ENCODE results near the gene SLC9A1. TPM values are rescaled to one million over a fixed set of nuclear protein-coding genes. Genes with fewer than 3 reads are reported as not detected.

The SLC9A1 gene
- total RNA-seq, 1 donor from 2014 or later: 28.8 TPM

DNA sequence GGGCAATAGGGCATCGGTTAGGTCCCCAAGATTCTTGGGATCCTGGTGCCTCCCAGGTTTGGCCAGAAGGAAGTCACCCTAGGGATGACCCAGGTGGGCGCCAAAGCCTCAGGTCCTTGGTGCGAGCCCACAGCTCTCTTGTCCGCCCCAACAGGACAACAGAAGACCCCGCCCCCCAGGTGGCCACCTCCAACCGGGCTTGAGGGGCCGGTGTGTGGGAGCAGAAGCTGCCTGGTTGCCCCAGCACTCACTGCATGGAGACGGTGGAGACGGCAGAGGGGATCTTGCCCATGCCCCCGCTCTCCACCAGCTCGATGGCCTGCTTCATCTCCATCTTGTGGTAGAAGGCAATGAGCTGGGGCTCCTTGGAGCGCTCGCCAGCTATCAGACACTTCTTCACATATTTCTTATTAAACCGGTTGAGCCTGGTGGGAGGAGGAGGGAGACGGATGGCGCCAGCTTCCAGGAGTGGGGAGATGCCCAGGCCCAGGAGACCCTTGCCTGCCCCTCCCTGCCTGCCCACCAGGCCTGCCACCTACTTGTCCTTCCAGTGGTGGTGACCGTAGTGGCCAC lies 52.7 kb downstream of the SLC9A1 start:
- Mint-ChIP-seq H3K4me1 (ENCODE audit: unreplicated experiment) (peaks cover 22% of the 10 kb centered on the region), H3K9me3 (no peaks in the 10 kb centered on the region), H3K27me3 (no peaks in the 10 kb centered on the region), H3K4me3 (no peak overlapping the region), H3K27ac (no peak overlapping the region), H3K36me3 (peaks cover 4% of the 10 kb centered on the region)
- DNase-seq (ENCODE audit: extremely low spot score, unreplicated experiment): no peak
- TF ChIP-seq, protein P1, sequence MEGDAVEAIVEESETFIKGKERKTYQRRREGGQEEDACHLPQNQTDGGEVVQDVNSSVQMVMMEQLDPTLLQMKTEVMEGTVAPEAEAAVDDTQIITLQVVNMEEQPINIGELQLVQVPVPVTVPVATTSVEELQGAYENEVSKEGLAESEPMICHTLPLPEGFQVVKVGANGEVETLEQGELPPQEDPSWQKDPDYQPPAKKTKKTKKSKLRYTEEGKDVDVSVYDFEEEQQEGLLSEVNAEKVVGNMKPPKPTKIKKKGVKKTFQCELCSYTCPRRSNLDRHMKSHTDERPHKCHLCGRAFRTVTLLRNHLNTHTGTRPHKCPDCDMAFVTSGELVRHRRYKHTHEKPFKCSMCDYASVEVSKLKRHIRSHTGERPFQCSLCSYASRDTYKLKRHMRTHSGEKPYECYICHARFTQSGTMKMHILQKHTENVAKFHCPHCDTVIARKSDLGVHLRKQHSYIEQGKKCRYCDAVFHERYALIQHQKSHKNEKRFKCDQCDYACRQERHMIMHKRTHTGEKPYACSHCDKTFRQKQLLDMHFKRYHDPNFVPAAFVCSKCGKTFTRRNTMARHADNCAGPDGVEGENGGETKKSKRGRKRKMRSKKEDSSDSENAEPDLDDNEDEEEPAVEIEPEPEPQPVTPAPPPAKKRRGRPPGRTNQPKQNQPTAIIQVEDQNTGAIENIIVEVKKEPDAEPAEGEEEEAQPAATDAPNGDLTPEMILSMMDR (conservative IDR thresholded peaks at IDR 0.05): no peak

DNA sequence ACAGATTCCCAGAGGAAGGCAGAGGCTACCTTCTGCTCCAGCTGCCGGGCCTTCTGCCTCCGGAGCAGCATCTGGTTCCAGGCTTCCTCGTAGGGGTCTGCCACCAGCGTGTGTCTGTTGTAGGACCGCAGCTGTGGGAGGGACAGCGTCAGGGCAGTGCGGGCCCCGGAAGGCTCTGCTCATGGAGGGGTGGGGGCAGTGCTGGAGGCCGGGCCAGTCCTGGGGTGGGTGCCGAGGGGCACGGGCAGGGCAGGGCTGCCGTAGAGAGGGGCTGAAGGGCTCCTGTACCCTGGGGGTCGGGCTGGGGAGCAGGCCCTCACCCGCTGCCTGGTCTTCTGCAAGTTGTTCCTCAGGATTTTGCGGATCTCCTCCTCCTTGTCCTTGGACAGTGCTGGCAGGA lies 53.2 kb downstream of the SLC9A1 start:
- Mint-ChIP-seq H3K27me3 (no peaks in the 10 kb centered on the region), H3K27ac (no peak overlapping the region), H3K4me1 (ENCODE audit: unreplicated experiment) (peaks cover 22% of the 10 kb centered on the region), H3K36me3 (peaks cover 4% of the 10 kb centered on the region), H3K9me3 (no peaks in the 10 kb centered on the region), H3K4me3 (no peak overlapping the region)
- DNase-seq (ENCODE audit: extremely low spot score, unreplicated experiment): no peak
- TF ChIP-seq, protein P1 (conservative IDR thresholded peaks at IDR 0.05): no peak

DNA sequence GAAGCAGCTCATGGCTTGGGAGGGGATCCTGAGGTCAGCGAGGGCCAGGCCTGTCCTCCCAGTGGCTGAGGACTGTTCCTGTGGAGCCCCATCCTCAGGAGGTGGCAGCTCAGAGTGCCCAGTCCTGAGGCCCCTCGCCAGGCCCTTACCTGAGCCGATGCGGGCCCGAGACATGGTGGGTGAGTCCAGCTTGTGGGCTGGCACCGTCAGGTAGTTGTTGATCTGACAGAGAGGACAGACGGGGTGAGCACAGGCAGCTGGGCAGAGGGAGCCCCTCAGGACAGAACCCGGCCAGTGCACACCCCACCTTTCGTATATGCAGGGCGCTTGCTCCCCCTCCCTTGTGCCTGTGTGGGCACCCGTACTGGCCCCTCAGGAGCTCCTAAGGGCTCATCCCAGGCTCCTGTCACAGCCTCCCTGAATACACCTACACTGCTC lies 53.9 kb downstream of the SLC9A1 start:
- Mint-ChIP-seq H3K27me3 (no peaks in the 10 kb centered on the region), H3K4me3 (no peak overlapping the region), H3K36me3 (peaks cover 4% of the 10 kb centered on the region), H3K27ac (no peak overlapping the region), H3K4me1 (ENCODE audit: unreplicated experiment) (peaks cover 22% of the 10 kb centered on the region), H3K9me3 (no peaks in the 10 kb centered on the region)
- DNase-seq (ENCODE audit: extremely low spot score, unreplicated experiment): no peak
- TF ChIP-seq, protein P1 (conservative IDR thresholded peaks at IDR 0.05): no peak

DNA sequence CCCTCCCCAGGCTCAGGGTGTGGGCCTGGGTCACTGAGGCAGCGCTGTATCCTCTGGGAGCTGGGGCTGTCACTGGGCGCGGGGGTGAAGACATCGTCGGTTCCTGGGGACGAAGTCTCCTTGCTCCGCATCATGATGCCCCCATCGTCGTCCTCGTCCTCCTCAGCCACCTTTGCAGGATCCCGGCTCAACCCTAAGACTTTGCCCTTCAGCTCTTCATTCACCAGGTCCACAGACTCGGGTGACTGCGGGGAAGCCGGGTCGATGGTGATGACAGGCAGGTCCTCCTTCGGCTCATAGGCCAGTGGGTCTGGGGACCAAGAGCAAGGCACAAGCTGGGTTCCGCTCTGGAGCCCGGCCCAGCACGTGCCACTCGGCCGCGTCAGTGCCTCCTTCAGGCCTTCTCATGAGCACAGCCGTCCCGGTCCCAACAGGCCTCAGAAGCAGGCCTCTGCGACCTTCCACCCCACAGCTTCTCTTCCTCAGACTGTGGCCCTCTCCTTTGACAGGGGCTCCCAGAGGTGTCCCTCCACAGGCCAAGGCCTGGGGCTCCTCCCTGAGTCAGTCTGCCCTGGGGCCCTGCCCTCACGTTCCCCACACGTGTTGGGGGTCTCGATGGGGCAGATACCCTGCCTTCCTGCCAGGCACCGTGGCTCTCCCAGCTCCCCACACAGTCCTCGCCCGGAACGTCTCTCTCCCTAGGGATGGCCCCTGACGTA lies 54.4 kb downstream of the SLC9A1 start:
- TF ChIP-seq, protein P1 (conservative IDR thresholded peaks at IDR 0.05): no peak
- DNase-seq (ENCODE audit: extremely low spot score, unreplicated experiment): no peak
- Mint-ChIP-seq H3K9me3 (no peaks in the 10 kb centered on the region), H3K27ac (no peak overlapping the region), H3K4me1 (ENCODE audit: unreplicated experiment) (peaks cover 22% of the 10 kb centered on the region), H3K27me3 (no peaks in the 10 kb centered on the region), H3K36me3 (peaks cover under 1% of the 10 kb centered on the region), H3K4me3 (no peak overlapping the region)

DNA sequence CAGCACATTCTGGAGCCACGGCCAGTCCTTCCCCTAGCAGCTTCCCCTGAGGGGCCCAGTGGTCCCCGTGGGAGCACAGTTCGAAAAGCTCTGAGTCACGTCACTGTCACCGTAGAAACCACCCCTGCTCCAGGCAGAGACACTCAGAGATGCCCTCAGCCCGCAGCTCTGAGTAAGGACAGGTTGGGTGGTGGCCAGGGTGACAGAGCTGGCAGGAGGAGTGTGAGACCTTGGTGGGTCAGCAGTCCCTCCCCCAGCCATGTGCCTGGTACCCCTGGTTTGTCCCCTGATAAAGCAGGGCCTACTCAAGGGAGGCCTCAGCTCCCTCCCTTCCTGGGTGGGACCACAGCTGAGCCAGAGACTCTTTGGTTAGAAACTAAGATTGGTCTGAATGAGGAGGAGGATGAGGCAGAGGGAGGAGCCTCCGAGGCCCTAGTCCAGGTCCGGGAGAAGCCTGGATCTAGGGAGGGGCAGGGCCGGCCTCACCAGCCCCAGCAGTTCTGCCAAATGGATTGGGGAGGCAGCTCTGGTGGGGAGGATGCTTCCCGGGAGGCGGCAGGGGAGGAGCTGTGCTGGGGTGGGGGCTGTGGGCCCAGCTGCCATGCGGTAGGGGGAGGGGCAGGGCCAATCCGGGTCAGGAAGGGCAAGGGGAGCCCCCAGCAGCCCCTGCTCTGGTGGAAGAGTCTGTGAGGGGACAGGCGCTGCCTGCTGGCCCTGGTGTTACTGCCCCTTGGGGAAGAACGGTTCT lies 55.2 kb downstream of the SLC9A1 start:
- H3K9me3 Mint-ChIP-seq: no peaks in the 10 kb centered on the region
- no peak for DNase-seq (ENCODE audit: extremely low spot score, unreplicated experiment)
- peak overlapping the region; percentile 32 for H3K4me3 Mint-ChIP-seq
- no peaks in the 10 kb centered on the region for H3K36me3 Mint-ChIP-seq
- peak overlapping the region; percentile 80 for H3K27ac Mint-ChIP-seq
- peaks cover 22% of the 10 kb centered on the region for H3K4me1 Mint-ChIP-seq (ENCODE audit: unreplicated experiment)
- no peaks in the 10 kb centered on the region for H3K27me3 Mint-ChIP-seq
- TF ChIP-seq, protein P1 (conservative IDR thresholded peaks at IDR 0.05): no peak
